Activated T-helper 1 cell treated with Interleukin-2 at 50 U/mL for 16 hours (primary cell): Measurements from ENCODE around the gene IQCK.

Source experiments
- DNase-seq: peaks from one replicate; pipeline ENCODE4 v3.0.0-alpha.2; 2020; ENCODE audit warnings: low read depth

IQCK gene

DNA sequence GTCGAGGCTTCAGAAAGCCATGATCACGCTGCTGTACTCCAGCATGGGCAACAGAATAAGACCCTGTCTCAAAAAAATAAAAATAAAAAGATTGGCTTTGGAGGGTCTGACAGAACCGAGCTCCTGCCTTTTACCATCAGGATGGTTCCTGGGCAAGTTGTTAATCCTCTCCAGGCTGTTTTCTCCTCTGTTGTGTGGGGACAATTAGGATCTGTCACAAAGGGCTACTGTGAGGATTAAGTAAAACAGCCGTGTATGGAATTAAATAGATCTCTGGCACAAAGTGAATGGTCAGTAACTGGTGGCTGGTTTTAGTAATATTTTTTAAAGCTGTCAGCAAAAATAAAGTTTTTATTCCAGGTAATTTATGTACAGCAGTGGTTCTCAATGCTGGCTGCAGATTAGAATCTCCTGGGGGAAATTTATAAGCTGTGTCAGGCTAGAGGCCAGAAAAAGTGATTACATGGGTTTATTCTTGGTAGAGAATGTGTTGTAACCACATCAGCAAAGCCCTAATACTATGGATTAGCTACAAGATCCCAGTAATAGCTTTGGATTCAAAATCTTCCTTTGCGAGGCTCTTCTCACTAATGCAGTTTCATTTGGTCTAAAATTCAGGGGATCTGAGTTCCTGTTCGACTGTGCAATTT lies 119.4 kb downstream of the IQCK start:
- no peak for DNase-seq

DNA sequence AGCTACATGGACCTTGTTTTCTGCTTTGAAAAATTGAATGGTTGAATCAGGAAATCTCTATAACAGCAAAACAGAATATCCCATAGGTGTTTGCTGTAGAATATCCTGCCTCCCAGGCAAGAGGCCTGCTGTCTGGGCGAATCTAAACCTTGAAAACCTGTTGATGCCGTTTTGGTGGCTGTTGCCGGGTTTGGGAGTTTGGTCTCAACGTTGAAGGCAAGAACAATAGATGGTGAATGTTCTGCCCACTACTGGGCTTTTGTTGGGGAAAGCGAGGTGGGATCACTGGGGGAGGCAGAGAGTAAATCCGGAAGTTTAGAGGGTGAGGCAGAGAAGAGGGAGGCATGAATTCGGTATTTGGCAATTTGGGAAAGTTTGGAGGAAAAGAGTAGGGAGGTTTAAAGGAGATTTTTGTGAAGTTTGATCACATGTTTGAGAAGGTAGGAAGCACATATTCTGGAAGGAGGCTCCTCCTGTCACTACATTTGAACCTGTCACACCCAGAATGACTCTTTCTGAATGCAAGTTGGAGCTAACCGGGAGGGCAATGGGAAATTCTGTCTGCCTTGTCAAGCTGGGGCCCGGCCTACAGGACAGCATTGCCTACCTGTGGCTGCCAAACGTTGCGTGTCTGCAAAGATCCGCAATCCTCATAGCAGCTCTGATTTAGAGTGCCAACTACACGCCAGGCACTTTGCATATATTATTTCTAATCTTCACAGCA lies 120.1 kb downstream of the IQCK start:
- DNase-seq: no peak

DNA sequence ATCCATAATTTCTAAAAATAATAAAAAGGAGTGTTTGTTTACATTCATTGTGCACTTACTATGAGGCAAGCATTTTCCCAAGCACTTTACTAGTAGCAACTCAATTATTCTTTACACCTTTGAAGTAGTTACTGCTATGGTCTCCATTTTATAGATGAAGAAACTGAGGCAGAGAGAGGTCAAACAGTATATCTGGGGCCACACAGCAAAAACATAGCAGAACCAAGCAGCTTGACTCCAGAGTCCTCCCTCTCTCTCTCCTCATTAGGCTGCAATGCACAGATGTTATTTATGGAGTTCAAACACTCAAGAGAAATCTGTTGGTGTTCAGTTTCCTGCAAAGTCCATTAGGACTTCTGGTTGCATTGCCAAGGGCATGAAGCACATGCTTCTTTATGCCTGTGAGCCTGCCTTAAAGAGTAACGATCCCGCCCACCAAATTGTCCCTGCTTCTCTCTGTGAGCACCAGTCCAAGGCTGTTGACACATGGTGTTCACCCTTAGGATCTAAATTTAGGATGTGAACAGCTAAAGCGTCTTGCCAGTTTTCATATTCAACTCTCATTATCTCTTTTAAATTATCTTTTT lies 122.5 kb downstream of the IQCK start:
- DNase-seq: no peak

DNA sequence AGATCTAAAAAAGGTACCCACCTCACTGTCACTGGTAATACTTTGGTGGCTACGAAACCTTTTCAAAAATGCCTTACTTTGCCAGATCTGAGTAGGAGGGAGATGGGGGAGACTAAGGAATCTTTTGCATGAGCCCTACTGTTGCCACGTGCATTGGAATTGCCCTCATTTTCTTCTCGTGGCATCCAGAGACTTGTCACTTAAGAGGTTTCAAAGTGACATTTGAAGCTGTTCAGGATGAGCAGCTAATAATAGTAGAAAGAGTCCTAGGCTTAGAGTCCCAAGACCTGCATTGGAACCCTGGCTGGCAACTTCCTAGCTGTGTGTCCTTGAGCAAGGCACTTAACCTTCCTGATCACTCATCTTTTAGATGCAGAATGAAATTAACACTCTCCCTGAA lies 123.1 kb downstream of the IQCK start:
- no peak for DNase-seq

DNA sequence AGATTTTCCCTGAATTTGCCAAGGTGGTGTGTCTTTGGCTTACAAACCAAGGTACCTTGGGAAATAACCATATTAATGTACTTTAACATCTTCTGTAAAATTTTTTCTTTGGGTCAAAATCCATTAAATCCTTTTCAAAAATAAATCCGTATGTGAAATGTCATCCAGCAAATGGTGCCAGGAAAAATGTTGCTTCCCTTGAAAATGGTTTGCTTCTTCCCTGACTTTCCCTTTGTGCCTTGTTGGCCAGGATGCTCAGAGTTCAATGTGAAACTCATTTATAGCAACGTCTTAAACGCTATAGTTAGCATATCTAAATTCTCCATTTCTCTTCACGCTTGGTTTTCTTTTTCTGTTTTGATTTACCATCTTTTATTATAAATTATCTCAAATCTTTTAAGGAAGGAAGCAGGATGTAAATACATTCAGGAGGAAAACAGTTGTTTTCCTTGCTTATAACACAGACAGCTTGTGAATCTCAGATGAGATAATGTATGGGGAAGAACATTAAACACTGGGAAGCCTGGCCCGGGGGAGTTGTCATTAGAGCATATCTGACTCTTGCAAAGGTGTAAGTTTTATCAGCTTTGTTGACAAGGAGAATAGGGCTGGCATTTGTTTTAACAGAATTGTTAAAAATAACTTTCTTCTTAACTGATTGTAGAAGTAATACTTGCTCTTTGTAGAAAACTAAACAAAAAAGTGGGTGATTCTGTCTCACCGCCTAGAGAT lies 124.5 kb downstream of the IQCK start:
- no peak for DNase-seq

DNA sequence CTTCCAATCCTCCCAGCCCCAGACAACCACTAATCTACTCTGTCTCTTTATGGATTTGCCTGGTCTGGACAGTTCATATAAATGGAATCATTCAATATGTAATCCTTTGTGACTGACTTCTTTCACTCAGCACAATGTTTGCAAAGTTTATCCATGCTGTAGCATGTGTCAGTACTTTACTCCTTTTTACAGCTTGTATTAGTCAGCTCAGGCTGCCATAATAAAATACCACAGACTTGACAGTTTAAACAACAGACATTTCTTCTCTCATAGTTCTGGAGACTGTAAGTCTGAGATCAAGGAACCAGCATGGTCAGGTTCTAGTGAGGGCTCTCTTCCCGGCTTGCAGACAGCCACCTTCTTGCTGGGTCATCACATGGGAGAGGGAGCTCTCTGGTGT lies 125.3 kb downstream of the IQCK start:
- DNase-seq: no peak

DNA sequence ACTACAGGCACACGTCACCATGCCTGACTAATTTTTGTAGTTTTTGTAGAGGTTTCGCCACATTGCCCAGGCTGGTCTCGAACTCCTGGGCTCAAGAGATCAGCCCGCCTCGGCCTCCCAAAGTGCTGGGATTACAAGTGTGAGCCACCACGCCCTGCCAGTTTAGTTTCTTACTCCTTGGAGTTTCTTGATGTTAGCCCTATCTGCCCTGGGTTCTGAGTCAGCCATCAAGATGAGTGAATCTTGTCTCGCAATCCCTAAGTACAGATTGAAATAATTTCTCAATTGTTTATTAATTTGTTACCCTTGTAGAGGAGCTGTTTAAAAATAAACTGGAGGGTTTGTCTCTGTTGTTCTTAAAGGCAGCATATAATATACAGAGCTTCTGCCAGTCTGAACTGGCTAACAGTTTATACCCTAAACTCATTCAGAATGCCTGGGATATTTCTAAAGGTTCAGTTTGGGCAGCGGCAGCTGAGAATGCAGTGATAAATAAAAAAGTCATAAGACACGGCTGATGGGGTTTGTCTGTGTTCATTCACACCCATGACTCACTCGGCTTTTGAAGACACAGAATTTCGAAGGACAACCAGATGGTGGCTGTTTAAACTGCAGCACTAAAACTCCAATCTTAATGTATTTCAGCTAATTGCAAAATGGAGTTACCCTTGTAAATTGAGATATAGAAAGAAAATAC lies 127.0 kb downstream of the IQCK start:
- no peak for DNase-seq

DNA sequence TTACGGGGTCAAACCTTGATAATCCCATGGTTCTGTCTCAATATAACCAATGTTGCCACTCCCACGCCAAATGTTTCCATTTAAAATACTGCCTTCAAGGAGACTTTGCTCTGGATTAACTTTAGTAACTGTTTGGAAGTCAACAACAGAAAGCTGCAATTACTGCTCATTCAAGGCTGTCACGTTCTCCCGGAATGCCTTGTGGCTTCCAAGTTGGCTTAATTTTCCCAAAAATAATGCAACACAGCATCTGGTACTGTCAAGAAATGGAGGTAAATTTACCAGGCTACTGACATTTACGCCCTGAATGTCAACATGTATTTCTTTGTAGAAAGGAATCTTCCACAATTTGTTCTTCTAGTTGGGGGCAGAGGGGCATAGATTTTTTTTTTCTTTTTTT lies 128.4 kb downstream of the IQCK start:
- no peak for DNase-seq

DNA sequence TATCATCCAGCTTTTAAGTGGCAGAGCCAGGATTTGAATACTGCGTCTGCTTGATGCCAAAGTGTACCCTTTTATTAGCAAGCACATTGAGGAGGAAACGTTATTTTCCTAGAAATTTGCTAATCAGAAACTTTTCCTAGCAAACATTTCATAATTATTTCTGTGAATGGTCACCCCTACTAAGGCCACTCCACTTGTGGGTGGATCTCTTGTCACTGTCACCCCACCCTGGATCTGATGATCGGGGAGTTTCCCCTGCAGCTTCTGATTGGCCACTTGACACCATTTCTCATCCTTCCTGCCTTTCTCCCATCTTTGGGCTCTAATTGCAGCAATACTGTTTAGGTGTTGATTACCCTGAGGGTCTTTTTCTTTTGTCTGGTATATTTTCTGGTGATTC lies 130.7 kb downstream of the IQCK start:
- DNase-seq: no peak

DNA sequence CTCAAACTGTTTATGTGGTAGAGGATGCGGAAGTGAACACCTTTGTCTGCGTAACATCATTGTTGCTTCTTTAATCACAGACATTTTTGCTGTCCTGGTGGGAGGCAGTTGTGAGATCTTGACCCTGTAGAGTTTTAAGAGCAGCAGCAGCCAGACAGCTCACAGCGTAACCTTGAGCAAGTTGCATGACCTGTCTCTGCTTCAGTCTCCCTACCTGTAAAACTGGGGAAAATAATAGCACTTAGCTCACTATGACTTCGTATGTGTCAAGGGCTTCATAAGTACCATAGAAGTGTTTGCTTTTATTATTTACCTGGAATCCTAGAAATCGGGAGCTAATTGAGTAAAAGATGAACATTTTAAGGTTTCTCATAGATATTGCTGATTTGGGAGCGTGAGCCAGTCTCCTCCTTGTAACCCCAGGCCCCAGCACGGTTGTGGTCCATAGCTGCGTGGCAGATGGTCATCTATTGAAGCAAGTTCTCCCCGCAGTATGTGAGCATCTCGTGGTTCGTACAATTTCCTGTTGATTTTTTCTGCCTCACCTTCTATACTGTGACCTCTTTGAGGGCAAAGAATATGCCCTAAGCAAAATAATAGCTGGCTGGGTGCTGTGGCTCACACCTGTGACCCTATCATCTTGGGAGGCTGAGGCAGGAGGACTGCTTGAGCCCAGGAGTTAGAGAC lies 132.2 kb downstream of the IQCK start:
- DNase-seq: no peak

DNA sequence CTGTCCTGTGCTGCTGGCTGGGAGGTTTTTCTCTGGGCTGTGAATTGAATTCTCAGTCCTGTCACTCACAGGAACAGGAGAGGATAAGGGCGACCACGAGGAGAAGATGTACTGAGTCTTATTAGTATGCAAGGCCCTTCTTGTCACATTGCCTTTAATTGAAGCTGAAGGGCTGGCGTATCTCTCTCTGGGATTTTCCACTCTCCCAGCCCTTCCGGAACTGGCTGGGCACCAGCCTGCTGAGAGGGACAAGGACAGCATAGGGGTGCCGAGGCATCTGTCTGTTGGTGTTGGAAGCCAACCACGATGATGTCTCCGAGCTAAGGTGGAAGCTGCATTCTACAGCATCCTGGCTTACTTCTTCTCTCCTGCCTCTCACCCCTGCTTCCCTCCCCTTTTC lies 133.4 kb downstream of the IQCK start:
- DNase-seq: no peak

DNA sequence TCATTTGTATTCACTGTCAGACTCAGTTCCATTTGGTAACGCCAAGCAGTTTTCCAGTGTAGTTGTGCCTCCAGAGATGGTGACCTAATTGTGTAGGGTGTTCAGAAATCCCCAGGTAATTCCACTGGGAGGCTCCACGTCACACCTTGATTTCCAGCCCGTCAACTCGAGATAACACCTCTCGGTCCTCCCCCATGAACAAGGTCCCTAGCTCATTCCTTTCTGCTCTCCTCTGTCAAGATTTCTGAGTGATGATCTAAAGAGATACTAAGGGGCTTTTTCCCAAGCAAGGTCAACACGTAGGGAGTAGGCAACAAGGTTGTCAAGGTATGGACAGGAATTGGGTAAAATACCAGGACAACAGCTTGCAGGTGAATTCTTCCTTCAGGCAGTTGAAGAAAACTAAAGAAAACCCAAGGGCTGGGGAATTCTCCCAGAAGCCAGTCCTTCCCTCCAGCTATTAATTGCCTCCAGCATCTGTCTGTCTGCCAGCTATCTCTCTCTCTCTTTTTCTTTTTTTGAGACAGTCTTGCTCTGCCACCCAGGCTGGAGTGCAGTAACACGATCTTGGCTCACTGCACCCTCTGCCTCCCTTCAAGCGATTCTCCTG lies 135.2 kb downstream of the IQCK start:
- DNase-seq: no peak

DNA sequence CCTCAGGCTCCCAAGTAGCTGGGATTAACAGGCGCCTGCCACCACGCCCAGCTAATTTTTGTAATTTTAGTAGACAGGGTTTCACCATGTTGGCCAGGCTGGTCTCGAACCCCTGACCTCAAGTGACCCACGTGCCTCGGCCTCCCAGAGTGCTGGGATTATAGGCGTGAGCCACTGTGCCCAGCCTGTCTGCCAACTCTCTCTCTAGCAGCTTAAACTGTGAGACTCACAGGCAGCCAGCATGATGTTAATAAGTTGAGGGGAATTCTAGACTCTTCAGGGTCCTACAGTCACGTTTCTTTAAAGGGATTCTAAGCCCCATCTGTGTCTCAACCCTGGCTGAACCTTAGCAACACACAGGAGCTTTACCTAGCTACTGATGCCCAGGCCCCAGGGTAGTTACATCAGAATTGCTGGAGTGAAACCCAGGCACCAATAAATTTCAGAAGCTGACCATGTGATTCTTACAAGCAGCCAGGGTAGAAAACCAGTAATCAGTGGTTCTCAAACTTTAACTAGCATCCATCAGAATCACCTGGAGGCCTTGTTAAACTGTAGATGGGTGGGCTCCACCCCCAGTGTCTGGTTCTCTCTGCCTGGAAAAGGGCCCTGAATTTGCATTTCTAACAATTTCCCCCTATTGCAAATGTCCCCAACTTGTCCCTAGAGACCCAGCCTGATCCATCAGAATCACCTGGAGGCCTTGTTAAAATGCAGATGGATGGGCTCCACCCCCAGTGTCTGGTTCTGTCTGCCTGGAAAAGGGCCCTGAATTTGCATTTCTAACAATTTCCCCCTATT lies 135.9 kb downstream of the IQCK start:
- no peak for DNase-seq

DNA sequence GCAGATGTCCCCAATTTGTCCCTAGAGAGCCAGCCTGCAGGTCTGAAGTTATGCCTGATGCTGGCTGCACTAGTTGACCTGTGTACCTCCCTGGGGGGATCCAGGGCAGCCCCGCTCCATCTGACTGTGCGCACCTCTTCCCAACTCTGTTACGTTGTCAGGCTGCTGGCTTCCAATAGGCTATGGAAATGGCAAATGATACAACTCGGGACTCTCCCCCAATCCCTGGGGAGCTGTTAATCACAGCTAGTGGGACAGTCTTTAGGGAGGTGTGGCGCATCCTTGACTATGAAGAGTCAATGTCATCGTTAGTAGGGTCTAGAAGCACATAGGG lies 136.4 kb downstream of the IQCK start:
- DNase-seq: no peak

DNA sequence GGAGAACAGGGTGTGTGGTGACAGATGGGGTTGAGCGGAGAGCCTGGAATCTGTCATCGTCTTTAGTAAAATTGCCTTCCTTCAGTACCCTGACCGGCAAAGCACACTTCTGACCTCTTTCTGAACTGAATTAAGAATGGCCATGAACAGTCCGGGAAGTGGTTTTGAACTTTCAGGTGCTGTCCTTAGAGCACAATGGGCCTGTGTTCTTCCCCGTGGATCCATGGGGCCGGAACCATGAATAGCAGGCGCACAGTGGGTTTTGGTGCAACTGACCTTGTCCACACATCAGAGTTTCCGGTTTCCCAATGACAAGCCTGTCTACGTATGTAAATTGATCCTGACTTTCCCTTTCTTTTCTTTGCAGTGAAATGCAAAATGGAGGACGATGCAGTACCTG lies 138.0 kb downstream of the IQCK start:
- no peak for DNase-seq

DNA sequence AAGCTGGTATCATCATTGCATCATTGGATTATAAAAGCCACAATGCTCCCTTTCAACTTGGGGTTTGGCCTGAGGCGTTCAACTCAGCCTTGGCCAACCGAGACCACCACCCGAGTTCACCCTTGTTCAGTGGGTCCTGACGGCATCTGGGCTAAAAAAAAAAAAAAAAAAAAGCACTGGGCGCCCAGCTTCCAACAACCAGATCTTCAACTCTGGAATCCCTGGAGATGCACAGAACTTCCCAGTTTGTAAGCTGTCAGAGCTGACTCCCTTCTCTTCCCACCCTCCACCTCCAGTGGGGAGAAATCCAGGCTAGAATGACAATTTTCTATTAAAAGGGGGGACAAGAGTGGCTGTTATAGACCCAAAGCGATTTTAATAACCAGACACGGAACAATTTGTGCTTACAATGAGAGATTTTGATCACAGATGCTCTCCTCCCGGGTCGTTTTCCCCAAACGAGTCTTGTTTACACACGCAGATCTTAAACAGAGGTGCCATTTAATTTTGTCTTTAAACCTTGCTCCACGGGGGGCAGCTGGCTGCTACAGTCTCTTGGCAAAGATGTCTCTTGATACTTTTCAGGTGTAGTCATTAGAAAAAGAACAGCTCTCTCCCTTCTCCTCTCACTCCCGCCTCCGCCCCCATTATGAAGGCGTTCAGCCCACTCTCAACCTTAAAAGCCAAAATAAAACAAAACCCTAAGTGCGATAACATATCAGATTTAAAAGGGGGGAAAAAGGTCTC lies 139.7 kb downstream of the IQCK start:
- no peak for DNase-seq

DNA sequence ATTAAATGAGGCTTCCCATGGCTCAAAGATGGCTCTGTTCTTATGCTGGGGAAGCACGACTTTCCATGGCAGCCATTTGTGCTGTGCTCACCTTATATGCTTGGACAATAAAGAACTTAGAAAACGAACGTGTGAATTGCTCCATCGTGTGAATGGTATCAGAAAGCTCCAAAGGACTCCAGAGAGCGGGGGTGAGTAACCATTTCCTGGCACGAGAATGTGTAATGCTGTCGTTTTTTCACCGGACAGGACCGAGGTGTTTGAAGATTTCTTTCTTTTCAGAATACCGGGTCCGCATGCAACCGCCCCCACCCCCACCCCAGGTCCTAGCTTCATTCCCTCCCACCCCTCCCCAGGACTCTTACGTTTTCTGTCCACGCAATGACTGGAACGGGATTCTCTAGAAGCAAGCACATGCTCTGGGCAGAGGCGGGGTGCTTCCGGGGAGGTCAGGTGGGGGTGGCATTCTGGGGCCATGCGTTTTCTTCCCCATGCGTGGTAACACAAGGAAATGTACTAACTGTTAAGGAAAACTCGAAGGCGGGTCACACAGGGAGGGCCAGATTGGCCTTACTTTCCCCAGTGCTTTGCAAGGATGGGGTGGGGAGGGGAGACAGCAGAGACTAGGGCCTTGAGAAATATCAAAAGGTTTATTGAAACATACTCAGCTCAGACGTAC lies 140.4 kb downstream of the IQCK start:
- no peak for DNase-seq

DNA sequence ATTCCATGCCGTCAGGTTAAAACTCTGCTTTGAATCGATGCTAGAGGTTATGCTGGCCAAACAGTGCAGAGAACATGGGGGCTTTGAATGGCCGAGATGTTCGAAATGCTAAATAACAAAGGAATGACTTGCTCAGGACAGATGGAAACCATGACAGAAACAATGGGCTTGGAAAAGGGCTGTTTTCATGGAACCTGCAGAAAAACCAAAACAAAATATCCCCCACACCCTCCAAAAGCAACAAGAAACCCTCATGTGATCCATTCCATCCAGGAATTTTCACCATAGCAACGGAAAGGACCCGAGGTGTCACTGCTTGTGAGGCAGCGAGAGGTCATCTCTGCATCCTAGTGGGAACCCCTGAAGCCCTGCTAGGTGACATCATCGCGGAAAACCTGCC lies 141.1 kb downstream of the IQCK start:
- no peak for DNase-seq

DNA sequence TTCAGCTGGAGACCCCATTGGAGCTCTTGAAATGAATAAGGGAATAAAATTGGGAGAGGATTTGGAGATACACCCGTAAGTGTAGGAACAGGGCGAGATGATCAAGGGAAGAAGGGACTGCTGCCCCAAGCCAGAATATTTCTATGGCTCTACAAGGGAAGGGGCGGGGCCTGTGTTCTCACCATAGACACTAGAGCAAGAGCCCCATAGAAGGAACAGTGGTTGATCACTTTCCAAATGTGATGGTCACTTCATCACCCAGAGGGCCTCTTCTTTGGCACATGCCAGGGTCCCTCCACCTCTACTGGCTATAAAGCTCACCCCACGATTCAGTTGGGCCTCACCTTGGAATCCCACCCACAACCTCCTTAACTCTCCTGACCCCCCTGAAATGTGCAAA lies 141.5 kb downstream of the IQCK start:
- no peak for DNase-seq
